G401.6 (cell line): ENCODE data around the gene ATP6V1G2.
"Not testable (repeated sequence)": the region's sequence is repeated elsewhere in the genome, so short reads cannot be mapped to it uniquely, and the experiment has no call there.

Source experiments
- FAIRE-seq: peaks from 2 replicates; lab custom pipeline; 2012; peaks lifted over from hg19 to GRCh38; lab: Jason Lieb, UNC

The ATP6V1G2 gene

DNA sequence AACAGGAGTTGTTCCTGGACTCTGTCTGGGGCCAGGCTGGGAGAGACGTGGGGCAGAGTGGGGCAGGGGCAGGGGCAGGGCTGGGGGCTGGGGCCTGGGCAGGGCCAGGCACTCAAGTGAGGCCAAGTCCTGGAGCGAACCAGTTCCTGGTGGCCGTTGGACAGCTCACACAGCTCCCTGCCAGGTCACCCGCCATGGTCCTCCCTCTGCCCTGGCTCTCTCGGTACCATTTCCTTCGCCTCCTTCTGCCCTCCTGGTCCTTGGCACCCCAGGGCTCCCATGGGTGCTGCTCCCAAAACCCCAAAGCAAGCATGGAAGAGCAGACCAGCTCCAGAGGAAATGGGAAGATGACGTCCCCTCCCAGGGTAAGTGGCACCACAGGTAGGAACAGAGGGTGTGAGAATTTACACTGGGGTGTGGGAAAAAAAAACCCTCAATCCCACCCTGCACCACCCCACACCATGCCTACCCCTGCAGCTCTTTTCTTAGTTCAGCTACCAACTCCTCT, 17.5 kb downstream of the ATP6V1G2 start, which contains the start of gene MCCD1:
MCCD1 (plus strand) TSS at position 142 of the 508 bp plus-strand sequence; CDS start at position 195, 53 bp downstream.
- no peak for FAIRE-seq

GRCh38 chr6:31528307-31528777, 18.1 kb downstream of the ATP6V1G2 start:
- no peak for FAIRE-seq

GRCh38 chr6:31525932-31526591, 20.3 kb downstream of the ATP6V1G2 start:
- FAIRE-seq: no peak

DNA sequence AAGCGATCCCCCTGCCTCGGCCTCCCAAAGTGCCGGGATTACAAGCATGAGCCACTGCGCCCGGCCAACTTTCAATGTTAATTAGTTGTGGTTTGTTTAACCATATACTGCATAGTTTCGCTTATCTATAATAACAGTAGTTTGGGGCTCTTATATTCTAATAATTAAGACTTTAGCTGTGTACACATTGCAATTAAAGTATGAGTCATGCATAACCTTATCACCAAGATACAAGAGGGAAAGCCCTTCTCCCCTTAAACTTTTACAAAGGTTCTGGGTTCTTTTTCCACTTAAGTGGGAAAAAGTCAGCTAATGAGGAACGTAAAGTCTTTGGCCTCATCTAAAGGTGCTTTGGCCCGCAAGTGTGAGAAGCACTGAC, 20.9 kb downstream of the ATP6V1G2 start:
- no peak for FAIRE-seq

DNA sequence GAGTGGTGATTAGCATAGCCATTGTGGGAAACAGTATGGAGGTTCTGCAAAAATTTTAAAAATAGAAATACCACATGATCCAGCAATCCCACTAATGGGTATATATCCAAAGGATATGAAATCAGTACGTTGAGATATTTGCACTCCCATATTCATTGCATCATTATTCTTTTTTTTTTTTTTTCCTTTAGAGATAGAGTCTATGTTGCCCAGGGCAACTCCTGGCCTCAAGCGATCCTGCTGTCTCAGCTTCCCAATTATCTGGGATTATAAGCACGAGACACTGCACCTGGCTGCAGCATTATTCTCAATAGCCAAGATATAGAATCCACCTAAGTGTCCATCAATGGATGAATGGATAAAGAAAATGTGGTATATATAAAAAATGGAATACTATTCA, 24.6 kb downstream of the ATP6V1G2 start:
- no peak for FAIRE-seq

DNA sequence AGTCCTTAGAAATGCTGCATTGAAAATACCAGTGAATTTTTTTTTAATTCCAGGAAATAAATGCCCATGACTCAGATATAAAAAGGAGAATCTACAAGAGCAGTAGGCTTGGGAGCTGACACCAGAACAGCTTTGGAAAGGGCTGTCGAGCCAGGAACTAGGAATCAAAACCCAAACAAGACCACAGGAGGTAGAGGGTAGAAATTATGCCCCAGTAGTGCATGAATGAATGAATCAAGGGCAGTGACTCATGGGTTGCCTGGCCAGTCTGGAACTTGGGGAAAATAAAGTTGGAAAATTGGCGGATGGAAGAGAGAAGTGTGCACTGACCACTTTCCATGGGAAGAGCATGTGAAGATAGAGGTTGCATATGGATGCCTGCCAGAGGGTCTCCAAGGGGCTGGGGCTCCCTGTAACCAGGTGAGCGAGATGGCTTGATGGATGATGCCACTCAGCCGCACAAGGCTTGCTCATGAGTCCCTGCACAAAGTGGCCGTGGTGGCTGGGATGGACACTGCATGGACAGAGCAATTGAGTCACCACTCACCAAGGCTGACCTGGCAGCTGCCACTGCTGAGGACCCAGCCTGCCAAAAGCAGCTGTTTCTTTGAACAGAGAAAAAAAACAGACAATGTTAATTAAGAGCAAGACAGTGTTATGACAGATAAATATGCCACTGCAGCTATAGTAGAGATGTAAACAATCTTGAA, 32.8 kb downstream of the ATP6V1G2 start:
- no peak for FAIRE-seq

- no peak for FAIRE-seq
Measured at GRCh38 chr6:31510007-31510406, 36.4 kb downstream of the ATP6V1G2 start.

GRCh38 chr6:31509036-31509435, 37.4 kb downstream of the ATP6V1G2 start:
- not testable (repeated sequence) for FAIRE-seq

- FAIRE-seq: no peak
Measured at GRCh38 chr6:31502586-31502985, 43.8 kb downstream of the ATP6V1G2 start.

DNA sequence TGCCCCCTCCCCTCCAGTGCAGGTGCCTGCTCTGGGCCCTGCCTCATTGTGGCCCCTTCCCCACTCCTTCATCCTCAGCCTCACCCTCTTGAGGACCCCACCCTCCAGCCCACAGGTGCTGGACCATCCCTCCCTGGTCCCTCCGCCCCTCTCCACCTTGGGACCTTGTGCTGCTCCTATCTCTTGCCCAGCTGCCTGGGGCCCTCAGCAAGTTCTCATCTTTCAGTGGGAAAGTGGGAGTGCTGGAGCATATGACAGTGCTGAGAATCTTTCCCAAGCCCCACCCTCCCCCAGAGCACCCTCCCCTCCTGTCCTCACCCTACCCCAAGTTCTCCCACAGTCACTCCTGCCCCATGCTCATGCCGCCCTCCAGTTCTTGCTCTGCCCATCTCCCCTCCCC, 46.8 kb downstream of the ATP6V1G2 start:
- FAIRE-seq: not testable (repeated sequence)

GRCh38 chr6:31498748-31499147, 47.7 kb downstream of the ATP6V1G2 start:
- FAIRE-seq: no peak

GRCh38 chr6:31497531-31498476, 48.6 kb downstream of the ATP6V1G2 start, which contains the start of gene MICB:
MICB (plus strand) TSS chr6:31498145; CDS start chr6:31498194, 49 bp downstream.
- peak; percentile 93 for FAIRE-seq

DNA sequence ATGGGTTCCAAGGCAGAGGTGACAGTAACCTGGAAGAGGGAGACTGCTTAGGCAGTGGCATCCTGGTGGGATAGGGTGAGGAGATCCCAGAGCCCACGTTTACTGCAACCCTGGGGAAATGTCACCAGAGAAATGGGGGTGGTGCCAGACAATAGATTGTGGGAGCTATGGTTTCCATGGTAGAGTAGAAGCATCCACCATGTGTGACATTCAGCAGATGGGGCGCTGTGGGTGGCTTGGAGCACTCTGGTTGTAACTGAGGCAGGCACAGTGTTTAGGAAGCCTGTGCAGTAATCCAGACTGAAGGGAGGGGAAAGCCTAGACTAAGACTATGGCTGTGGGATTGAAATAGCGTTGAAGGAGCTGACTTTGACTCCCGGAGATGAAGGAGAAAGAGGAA, 49.6 kb downstream of the ATP6V1G2 start:
- not testable (repeated sequence) for FAIRE-seq

DNA sequence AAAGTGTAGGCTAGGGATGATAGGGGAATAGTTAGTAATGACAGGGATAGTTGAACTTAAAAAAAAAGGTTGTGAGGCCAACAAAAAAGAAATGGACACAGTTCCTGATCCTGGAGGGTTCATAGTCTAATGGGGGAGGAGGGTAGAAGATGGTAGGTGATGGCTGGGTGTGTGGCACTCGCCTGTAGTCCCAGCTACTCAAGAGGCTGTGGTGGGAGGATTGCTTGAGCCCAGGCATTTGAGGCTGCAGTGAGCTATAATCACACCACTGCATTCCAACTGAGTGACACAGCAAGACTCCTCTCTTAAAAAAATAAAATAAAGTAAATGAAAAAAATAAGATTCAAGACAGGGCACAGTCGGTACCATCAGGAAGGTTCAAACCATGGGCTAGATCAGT, 50.8 kb downstream of the ATP6V1G2 start:
- no peak for FAIRE-seq
